Stimulated activated CD8-positive, alpha-beta memory T cell treated with anti-CD3 and anti-CD28 coated beads, Interleukin-2, amount 100 ng/mL, for 48 hours (primary cell): ENCODE data around the gene SUPT4H1.

Source experiments
- DNase-seq, 2 donors: peaks; one replicate each; pipeline ENCODE4 v3.0.0-alpha.2; 2020; ENCODE audit warnings: low read depth in 2 of 2

The SUPT4H1 gene

DNA sequence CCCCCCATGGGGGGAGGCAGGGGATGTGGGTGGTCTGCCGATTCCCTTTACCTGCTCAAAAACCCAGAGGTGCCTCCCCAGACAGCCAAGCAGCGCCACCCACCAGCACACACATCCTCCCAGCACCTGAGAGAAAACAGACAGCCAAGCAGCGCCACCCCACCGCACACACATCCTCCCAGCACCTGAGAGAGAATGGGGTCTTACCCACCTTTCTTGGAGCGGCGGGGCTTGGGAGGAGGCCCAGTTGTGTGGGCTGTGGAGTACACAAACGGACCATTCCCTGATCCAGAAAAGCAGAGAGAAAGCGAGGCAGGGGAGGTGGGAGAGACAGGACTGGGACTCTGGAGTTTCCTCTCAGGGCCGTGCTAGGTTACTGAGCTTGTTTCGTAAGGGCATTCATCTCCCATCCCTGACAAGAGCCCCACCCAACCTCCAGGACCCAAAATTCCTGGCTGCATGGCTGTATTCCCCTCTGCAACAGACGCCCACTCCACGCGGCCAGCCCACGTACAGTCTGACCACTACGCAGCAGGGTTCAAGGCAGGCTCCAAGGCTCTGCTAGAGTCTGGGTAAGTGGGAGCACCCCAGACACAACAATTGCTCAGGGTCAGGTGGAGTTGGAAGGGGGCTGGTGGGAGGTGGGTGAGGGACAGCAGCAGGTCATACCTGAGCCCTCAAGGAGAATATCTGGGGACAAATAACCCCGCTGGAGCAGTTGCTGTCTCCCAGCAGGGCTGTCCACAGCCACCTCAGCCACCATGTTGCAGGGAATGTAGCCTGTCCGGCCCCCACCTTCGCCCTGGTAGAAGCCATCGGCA, 45.7 kb downstream of the SUPT4H1 start:
- DNase-seq: no peak

DNA sequence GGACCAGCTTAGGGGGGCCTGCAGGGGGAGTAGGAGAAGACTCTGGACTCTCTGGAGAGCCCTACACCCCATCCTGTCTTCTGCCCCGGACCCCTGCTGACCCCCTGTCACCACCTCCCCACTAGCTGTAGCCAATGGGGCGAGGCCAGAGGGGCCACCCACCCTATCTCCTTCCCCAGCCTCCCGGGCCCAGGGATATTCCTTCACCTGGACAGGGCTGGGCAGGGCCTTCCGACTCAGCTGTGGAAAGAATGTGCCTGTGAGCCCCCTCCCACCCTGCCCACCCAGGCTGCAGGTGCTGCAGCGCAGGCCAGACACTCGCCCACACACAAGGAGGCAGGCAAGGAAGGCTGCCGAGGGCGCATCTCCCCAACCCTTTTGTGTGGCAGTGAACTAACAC, 46.4 kb downstream of the SUPT4H1 start:
- no peak for DNase-seq

DNA sequence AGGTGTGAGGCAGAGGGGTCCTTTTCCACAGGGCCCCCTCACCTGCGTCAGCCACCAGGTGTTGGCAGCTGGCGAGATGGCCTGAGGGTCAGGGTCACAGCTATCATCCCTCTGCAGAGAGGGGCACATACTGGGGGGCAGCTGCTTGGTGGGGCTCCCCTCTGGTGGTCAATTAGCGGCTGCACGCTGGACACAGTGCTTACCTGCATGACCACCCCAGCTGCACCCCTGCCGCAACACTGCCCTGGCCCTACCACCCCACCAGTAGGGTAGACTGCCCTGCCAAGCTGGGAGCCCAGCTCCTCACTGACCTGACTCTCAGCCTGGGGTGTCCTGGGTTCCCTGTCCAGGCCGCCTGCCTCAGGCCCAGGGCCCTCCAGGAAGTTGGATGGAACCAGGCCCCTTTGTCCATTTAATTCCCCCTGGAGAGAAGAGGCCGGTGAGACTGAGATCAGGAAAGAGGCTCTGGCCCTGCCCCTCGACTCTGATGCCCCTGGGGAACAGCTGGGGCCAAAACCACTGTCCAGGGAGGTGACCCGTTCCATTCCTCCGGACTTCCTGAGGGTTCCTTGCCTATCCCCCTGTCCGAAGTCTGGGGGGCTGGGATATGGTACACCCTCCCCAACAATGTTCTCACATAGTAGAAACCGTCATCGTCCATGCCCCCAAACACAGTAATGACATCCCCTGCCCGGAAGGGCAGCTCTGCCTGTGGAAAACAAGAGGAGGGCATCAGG, 47.1 kb downstream of the SUPT4H1 start:
- no peak for DNase-seq

DNA sequence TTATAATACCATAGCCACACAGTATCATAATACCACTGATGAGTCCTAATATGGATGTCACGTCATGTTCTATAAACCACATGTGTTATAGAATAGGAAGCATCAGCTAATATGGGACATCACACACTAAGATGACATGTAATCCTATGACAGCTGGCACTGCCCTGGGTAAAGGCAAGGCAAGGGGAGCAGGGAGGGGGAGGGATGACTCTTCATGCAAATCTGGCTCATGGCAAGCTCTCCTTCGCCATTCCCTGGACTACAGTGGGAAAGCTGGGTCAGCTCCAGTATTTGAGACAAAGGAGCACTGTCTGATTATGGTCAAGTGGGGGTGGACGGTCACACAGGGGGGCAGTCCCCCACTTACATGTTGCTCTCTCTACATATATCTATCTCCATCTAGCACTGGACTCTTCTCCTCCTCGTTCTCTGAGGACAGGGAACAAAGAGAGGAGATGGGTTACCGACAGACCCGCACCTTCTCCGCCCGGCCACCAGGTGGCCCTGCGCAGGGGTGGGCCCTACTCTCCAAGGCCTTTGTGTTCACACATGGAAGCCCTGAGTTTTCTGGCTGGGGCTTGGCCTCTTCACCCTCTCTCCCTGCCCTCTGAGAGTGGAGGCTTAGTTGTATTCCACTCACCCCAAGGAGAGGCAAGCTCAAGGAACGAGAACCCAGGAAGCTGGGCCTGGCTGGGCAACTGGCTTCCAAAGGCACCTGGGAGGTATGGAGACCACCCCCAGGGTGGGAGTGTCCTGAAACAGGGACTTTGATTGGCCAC, 47.8 kb downstream of the SUPT4H1 start:
- peak; percentile 42 to 54 for DNase-seq

DNA sequence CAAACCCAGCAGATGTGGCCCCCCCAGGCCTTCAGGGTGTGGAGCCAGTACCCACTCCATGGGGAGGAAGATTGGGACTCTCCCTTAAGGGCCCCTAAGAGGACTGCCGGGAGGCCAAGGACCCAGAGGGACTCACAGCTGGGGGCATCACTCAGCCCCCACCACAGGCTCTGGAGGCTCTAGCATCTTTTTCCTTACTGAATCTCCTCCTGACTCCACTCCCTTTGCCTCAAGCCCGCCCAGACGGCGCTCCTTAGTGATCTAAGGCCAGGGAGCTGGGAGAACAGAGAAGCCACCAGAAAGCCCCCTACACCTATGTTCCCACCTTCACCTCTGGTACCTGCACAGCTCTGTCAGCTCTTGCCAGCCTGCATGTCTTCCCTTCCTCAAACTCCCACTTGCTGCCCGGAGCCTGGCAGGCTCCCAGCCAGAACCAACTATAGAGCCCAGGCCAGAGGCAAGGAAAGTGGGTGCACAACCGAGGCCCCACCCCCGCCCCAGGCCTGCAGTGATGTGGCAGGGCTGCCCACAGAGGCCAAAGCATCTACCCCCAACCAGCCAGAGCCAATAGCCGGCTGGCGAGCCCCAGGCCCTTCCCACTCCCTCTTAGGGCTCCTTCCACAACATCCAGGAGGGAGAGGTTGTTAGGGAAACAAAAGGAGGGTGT, 48.9 kb downstream of the SUPT4H1 start:
- DNase-seq: no peak

DNA sequence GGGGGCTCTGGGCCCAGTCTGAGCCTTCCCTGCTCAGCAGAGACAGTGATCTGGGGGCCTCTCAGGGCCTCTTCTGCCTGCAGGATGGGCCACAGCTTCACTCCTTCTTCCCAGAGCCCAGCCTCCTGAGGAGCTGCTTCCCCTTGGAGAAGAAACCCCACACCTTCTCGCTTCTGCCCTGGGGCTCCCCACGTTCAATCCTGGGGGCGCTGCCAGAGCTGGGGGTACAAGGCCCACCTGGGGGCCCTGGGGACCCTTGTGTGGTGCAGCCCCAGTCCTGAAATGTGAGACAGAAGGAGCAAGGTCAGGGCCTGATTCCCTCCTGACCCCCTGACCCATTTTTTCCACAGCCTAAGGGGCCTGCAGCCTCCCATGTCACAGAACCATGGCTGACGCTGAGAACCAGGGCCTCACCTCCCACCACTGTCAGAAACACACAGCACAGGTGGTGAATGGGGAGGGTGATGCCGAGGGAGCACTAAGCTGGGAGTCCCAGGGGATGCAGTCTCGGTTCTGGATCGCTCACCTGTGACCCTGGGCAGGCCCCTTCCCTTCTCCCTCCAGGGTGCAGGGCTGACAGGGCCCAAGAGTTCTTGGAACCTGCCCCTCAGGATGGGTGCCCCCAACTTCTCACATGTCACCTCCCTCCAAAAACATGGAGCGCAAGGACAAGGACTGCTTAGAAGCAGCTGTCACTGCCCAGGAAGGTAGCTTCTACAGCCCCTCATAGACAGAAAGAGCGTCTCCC, 49.7 kb downstream of the SUPT4H1 start:
- DNase-seq: no peak

DNA sequence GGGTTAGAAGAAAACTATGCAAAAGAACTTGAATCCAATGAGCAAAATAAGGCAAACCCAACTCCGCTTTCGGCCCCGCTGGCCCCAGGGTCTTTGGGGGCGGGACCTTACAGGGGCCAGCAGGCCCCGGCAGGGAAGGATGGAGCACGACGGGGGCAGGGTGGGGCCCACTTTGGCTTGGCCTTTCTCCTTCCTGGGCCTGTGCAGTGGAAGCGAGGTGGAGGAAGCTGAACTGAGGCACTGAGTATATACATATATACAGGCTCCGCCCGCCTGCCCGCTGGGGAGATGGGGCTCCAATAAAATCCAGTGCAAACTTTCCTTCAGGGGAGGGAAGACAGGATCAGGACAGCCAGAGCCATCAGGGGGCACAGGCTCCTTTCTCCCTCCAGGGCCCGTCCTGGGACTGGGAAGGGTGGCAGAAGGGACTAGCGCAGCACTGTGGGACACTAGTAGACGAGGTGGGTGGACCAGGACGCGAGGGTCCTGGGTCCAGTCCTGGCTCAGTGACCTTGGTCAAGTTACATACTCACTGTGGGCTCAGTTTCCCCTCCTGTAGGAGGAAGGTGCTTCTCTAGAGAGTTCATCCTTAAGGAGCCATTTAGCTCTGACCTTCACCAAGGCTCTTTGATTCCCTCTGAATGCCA, 50.4 kb downstream of the SUPT4H1 start:
- DNase-seq: no peak

DNA sequence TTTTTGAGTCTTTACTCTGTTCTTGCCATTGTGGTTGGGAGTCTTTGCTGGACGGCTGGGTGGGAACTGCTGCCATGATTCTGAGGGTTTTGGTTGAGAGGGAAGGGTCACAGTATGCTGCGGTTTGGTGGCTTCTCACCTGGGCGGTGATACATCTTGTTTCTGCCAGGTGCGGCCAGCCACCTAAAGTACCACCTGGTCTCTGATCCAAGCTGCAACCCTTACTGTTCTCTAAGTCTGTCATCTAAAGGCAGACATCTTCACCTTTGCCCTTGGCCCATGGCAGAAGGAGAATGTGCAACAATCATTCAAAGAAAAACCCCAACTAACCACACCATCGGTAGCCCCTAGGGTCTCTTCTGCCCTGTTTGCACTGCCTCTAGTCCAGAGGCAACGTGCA, 51.7 kb downstream of the SUPT4H1 start:
- no peak for DNase-seq
